Measurements from ENCODE around the gene LCNL1. TPM values are rescaled to one million over a fixed set of nuclear protein-coding genes. Genes with fewer than 3 reads are reported as not detected.

The LCNL1 gene
- total RNA-seq, 1 donor from 2014 or later: not detected

DNA sequence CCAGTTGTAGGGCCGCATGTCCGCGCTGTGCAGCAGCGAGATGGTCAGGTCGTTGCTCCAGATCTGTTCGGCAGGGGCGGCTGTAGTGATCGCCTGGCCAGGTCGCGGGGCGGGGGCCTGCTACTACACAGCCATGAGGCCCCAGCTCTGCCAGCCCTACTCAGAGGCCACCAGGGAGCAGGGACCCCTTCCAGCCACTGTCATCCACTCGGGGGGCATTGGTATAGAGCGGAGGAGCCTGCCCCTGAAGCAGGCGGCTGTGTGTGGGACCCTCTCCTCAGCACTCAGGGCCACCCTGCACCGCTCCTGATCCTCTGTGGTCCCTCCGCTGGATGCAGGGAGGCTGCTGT lies 39.9 kb upstream of the LCNL1 start:
- Mint-ChIP-seq H3K27me3 (no peaks in the 10 kb centered on the region), H3K4me1 (ENCODE audit: unreplicated experiment) (peaks cover 4% of the 10 kb centered on the region), H3K27ac (no peak overlapping the region), H3K36me3 (peaks cover 5% of the 10 kb centered on the region), H3K4me3 (peak overlapping the region; percentile 61), H3K9me3 (no peaks in the 10 kb centered on the region)
- TF ChIP-seq, protein P1, sequence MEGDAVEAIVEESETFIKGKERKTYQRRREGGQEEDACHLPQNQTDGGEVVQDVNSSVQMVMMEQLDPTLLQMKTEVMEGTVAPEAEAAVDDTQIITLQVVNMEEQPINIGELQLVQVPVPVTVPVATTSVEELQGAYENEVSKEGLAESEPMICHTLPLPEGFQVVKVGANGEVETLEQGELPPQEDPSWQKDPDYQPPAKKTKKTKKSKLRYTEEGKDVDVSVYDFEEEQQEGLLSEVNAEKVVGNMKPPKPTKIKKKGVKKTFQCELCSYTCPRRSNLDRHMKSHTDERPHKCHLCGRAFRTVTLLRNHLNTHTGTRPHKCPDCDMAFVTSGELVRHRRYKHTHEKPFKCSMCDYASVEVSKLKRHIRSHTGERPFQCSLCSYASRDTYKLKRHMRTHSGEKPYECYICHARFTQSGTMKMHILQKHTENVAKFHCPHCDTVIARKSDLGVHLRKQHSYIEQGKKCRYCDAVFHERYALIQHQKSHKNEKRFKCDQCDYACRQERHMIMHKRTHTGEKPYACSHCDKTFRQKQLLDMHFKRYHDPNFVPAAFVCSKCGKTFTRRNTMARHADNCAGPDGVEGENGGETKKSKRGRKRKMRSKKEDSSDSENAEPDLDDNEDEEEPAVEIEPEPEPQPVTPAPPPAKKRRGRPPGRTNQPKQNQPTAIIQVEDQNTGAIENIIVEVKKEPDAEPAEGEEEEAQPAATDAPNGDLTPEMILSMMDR (conservative IDR thresholded peaks at IDR 0.05): no peak
- peak; percentile 59 for DNase-seq (ENCODE audit: extremely low spot score, unreplicated experiment)

DNA sequence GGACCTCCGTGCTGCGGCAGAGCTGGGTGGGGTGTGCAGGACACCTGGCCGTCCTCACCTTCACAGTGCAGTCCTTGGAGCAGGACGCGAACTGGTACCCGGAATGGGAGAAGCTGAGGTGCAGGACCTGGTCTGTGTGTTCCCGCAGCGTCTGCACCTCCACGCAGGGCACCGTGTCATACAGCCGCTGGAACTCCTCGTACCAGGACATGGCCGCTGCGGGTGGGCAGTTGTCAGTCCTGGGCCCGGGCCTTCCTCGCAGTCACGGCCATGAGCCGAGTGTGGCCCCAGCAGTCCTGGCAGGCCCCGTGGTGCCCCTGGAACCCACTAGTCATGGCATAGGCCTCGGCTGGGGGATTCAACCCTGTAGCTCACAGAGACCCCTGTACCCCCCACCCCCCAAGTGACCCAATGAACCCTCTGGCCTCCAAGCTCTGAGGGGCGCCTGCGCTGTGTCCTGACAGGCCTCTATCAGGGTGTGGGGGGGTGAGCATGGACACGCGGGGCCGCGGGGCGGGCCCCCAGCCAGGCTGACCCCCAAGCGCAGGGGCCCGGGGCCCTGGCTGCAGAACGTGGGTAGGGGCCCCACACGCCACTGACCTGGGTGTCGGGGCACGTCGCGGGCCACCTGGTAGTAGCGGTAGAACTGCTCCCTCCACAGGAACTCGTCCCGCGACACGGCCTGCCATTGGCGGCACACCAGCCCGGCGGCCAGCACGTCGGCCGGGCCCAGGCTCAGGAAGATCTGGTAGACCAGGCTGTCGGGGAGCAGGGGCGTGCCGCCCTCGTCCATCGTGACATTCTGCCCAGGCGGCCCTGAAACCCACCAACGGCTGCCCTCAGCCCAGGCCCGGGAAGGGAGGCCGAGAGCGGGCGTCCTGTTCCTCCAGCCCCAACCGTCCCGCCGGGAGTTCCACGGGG lies 39.2 kb upstream of the LCNL1 start:
- no peak for DNase-seq (ENCODE audit: extremely low spot score, unreplicated experiment)
- TF ChIP-seq, protein P1 (conservative IDR thresholded peaks at IDR 0.05): no peak
- Mint-ChIP-seq H3K4me3 (peak overlapping the region; percentile 82), H3K36me3 (peaks cover 5% of the 10 kb centered on the region), H3K27me3 (no peaks in the 10 kb centered on the region), H3K27ac (no peak overlapping the region), H3K4me1 (ENCODE audit: unreplicated experiment) (peaks cover 4% of the 10 kb centered on the region), H3K9me3 (no peaks in the 10 kb centered on the region)

DNA sequence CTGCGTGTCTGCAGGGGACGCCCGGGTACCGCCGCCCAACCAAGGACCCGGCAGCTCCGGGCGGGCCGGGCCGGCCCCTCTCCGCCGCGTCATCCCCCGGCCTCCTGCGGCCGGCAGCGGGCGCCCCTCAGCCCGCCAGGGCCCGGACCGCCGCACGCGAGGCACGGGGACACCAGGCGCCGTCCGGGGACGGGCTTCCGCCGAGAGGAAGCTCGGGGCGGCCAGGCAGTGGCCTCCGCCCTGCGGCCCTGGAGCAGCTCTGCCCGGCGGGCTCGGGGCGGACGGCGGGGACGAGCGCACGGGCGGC lies 38.6 kb upstream of the LCNL1 start:
- Mint-ChIP-seq H3K4me1 (ENCODE audit: unreplicated experiment) (peaks cover 4% of the 10 kb centered on the region), H3K9me3 (no peaks in the 10 kb centered on the region), H3K27me3 (no peaks in the 10 kb centered on the region), H3K27ac (no peak overlapping the region), H3K36me3 (peaks cover 3% of the 10 kb centered on the region), H3K4me3 (peak overlapping the region; percentile 82)
- no peak for DNase-seq (ENCODE audit: extremely low spot score, unreplicated experiment)
- TF ChIP-seq, protein P1 (conservative IDR thresholded peaks at IDR 0.05): no peak

DNA sequence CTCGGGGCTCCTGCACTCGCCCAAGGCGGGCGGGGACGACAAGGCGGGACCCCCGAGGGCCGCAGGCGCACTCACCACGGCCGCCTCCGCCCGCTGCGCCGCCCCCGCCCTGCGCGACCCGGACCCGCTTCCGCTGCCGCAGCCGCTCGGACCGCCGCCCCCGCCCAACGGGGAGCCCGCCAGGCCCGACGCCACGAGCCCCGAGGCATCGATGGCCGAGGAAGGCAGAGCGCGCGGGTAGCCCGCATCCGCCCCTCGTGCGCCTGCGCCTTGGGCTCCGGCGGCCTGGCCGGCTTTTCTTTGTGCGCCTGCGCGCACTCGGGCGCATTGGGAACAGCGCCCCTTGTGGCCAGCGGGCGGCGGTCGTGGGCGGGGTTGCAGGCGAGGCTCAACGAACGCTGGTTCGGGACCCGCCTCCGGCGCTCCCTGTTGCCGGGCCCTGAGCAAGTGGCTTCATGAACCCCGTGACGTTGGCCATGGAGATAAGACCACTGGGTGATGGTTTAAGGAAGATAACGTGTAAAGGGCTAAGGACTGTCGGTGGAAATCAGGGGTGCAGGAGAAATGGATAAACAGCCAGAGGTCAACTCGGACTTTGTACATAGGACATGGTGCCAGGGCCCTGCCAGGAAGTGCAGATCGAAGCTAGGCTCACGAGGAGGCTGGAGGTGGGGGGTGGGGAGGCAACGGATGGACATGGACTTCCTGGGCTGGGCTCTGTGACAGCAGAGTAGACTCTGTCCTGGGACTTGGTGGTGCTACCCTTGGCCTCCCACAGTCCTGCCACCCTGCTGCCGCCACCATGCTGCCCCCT lies 38.1 kb upstream of the LCNL1 start, which contains the start of the genes C8G and FBXW5:
Gene C8G, plus strand, starts transcription at position 725 of the 814 bp plus-strand sequence. Its CDS starts 78 bp downstream, at position 803.
Gene FBXW5, minus strand, starts transcription at position 220 of the 814 bp plus-strand sequence. CDS start 655 bp downstream, outside the sequence.
- Mint-ChIP-seq H3K27me3 (no peaks in the 10 kb centered on the region), H3K4me1 (ENCODE audit: unreplicated experiment) (peaks cover 4% of the 10 kb centered on the region), H3K4me3 (peak within 1 kb of the TSS; percentile 82), H3K9me3 (no peaks in the 10 kb centered on the region), H3K36me3 (no peaks in the 10 kb centered on the region), H3K27ac (peak within 1 kb of the TSS; percentile 83)
- TF ChIP-seq, protein P1 (conservative IDR thresholded peaks at IDR 0.05): peak; percentile 100
- peak; percentile 99 for DNase-seq (ENCODE audit: extremely low spot score, unreplicated experiment)

DNA sequence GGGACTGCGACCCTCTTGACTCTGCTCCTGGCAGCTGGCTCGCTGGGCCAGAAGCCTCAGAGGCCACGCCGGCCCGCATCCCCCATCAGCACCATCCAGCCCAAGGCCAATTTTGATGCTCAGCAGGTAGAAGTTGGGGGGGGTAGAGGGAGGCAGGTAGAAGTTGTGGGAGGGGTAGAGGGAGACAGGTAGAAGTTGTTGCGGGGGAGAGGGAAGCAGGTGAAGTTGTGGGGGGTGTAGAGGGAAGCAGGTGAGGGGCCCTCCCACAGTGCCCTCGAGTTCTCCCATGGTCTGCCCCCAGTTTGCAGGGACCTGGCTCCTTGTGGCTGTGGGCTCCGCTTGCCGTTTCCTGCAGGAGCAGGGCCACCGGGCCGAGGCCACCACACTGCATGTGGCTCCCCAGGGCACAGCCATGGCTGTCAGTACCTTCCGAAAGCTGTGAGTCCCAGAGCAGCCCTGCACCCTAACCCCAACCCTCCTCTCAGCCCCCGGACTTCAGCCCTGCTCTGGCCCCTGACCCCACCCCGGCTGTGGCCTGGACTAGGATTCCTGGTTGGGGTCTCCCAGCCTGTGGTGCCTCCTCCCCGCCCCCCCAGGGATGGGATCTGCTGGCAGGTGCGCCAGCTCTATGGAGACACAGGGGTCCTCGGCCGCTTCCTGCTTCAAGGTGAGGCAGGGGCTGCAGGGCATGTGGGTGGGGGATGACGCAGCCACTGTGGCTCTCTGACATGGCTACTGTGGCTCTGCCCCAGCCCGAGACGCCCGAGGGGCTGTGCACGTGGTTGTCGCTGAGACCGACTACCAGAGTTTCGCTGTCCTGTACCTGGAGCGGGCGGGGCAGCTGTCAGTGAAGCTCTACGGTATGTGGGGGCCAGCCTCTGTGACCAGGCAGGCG lies 37.2 kb upstream of the LCNL1 start:
- no peak overlapping the region for H3K27ac Mint-ChIP-seq
- TF ChIP-seq, protein P1 (conservative IDR thresholded peaks at IDR 0.05): no peak
- H3K36me3 Mint-ChIP-seq: no peaks in the 10 kb centered on the region
- DNase-seq (ENCODE audit: extremely low spot score, unreplicated experiment): no peak
- H3K4me1 Mint-ChIP-seq (ENCODE audit: unreplicated experiment): peaks cover 4% of the 10 kb centered on the region
- peak overlapping the region; percentile 4 for H3K4me3 Mint-ChIP-seq
- no peaks in the 10 kb centered on the region for H3K9me3 Mint-ChIP-seq
- no peaks in the 10 kb centered on the region for H3K27me3 Mint-ChIP-seq
